ENCODE measurements around the gene TAGLN.

DNA sequence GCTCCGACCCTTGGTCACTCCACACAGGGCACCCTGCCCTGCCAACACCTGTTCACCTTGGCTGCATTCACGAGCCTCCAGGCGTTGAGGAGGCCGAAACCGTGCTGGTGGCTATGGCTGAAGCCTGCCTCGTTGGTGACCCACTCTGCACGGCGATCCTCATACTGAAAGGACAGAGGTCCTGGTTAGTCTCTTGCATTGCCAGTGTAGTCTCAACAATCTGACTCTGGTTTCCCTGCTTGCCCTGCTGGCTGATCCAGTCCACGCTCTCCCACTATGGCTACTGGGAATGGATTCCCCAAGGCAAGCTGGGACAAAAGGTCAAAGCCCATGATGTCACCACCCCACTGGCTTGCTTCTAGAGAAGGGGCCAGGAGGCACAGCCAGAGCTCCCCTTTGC lies 19.8 kb downstream of the TAGLN start:
- TF ChIP-seq, protein P1, sequence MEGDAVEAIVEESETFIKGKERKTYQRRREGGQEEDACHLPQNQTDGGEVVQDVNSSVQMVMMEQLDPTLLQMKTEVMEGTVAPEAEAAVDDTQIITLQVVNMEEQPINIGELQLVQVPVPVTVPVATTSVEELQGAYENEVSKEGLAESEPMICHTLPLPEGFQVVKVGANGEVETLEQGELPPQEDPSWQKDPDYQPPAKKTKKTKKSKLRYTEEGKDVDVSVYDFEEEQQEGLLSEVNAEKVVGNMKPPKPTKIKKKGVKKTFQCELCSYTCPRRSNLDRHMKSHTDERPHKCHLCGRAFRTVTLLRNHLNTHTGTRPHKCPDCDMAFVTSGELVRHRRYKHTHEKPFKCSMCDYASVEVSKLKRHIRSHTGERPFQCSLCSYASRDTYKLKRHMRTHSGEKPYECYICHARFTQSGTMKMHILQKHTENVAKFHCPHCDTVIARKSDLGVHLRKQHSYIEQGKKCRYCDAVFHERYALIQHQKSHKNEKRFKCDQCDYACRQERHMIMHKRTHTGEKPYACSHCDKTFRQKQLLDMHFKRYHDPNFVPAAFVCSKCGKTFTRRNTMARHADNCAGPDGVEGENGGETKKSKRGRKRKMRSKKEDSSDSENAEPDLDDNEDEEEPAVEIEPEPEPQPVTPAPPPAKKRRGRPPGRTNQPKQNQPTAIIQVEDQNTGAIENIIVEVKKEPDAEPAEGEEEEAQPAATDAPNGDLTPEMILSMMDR (conservative IDR thresholded peaks at IDR 0.05), result no peak
- no peak for TF ChIP-seq EZH2 (IDR thresholded peaks at IDR 0.05; ENCODE audit: low read depth)
